GM23338 (cell line): ENCODE results near the gene TMEM209. TPM values are rescaled to one million over a fixed set of nuclear protein-coding genes. Genes with fewer than 3 reads are reported as not detected.

Source experiments
- ATAC-seq: fragments of 200-7000 bp; cut with Tn5 transposase; 3 replicates; pipeline ENCODE4 v1.9.1; 2020
- DNase-seq: peaks from one replicate; pipeline ENCODE4 v3.0.0-alpha.2; 2015; ENCODE audit warnings: low spot score
- H2AFZ ChIP-seq: fragments of 200-600 bp; sonication (generic); 2 replicates; pipeline ENCODE4 v1.8.0; 2016; ENCODE audit warnings: antibody characterized with exemption, mild to moderate bottlenecking, moderate library complexity
- H3F3A ChIP-seq: fragments of 200-600 bp; sonication (generic); replicated peaks from 2 replicates; pipeline ENCODE4 v1.8.0; 2017; ENCODE audit warnings: antibody characterized with exemption, mixed run types, low read depth
- H3K27ac ChIP-seq: fragments of 200-600 bp; sonication (generic); 2 replicates; pipeline ENCODE4 v1.6.1; 2016; ENCODE audit warnings: low read depth
- H3K27me3 ChIP-seq: fragments of 200-600 bp; sonication (generic); 2 replicates; pipeline ENCODE4 v1.8.0; 2016; ENCODE audit warnings: mild to moderate bottlenecking, mixed run types, moderate library complexity; ENCODE audit not compliant: insufficient read depth
- H3K36me3 ChIP-seq: fragments of 200-600 bp; sonication (generic); 2 replicates; pipeline ENCODE4 v1.8.0; 2016; ENCODE audit warnings: mild to moderate bottlenecking; ENCODE audit not compliant: insufficient read depth
- H3K4me1 ChIP-seq: fragments of 200-600 bp; sonication (generic); 2 replicates; pipeline ENCODE4 v1.8.0; 2016; ENCODE audit warnings: mild to moderate bottlenecking, moderate library complexity; ENCODE audit not compliant: insufficient read depth
- H3K4me2 ChIP-seq: fragments of 200-600 bp; sonication (generic); 2 replicates; pipeline ENCODE4 v1.7.1; 2017; ENCODE audit warnings: mixed run types
- H3K4me3 ChIP-seq: fragments of 200-600 bp; sonication (generic); 2 replicates; pipeline ENCODE4 v1.6.1; 2016; ENCODE audit warnings: mixed run types
- H3K79me2 ChIP-seq: fragments of 200-600 bp; sonication (generic); replicated peaks from 2 replicates; pipeline ENCODE4 v1.8.0; 2017; ENCODE audit warnings: mild to moderate bottlenecking; ENCODE audit not compliant: insufficient read depth
- H3K9me2 ChIP-seq: fragments of 200-600 bp; sonication (generic); 2 replicates; pipeline ENCODE4 v1.8.0; 2017; ENCODE audit not compliant: insufficient read depth
- H4K20me1 ChIP-seq: fragments of 200-600 bp; sonication (generic); replicated peaks from 2 replicates; pipeline ENCODE4 v1.8.0; 2017; ENCODE audit warnings: mild to moderate bottlenecking; ENCODE audit not compliant: insufficient read depth
- H3K27ac Mint-ChIP-seq: 2 replicates; pipeline ENCODE4 v1.8.0; 2020; ENCODE audit warnings: inconsistent platforms, mild to moderate bottlenecking, moderate library complexity, mixed read lengths
- H3K27me3 Mint-ChIP-seq: 3 replicates; pipeline ENCODE4 v1.8.0; 2022; ENCODE audit warnings: low read depth, mild to moderate bottlenecking, moderate library complexity, mixed read lengths, inconsistent platforms; ENCODE audit not compliant: insufficient read depth, poor library complexity
- H3K36me3 Mint-ChIP-seq: 3 replicates; pipeline ENCODE4 v1.8.0; 2021; ENCODE audit warnings: low read depth, mild to moderate bottlenecking, inconsistent platforms, moderate library complexity, mixed read lengths
- H3K4me1 Mint-ChIP-seq: 3 replicates; pipeline ENCODE4 v1.8.0; 2020; ENCODE audit warnings: mild to moderate bottlenecking, inconsistent platforms, mixed read lengths
- H3K4me3 Mint-ChIP-seq: 3 replicates; pipeline ENCODE4 v1.8.0; 2021; ENCODE audit warnings: moderate library complexity, mild to moderate bottlenecking, inconsistent platforms, mixed read lengths
- H3K9me3 Mint-ChIP-seq: 3 replicates; pipeline ENCODE4 v1.8.0; 2020; ENCODE audit warnings: moderate library complexity, mild to moderate bottlenecking, inconsistent platforms, mixed read lengths
- CREB1 ChIP-seq: fragments of 250-450 bp; sonication (Bioruptor Pico); IDR thresholded peaks from 2 replicates; pipeline ENCODE4 v1.5.0; 2020; ENCODE audit warnings: low read depth, mild to moderate bottlenecking, moderate library complexity
- EZH2 ChIP-seq: fragments of 200-600 bp; sonication (generic); IDR thresholded peaks from one replicate; pipeline ENCODE4 v1.8.0; 2017; ENCODE audit warnings: antibody characterized with exemption, mild to moderate bottlenecking, low read depth; ENCODE audit not compliant: unreplicated experiment
- EZH2phosphoT487 ChIP-seq: fragments of 200-600 bp; sonication (generic); IDR thresholded peaks from one replicate; pipeline ENCODE4 v1.8.1; 2018; ENCODE audit warnings: antibody characterized with exemption; ENCODE audit not compliant: unreplicated experiment
- JUNB ChIP-seq: IDR thresholded peaks from one replicate; pipeline ENCODE4 v1.6.1; 2016; ENCODE audit warnings: antibody characterized with exemption; ENCODE audit not compliant: unreplicated experiment
- NANOG ChIP-seq: IDR thresholded peaks from 2 replicates; pipeline ENCODE4 v1.6.1; 2016; ENCODE audit warnings: antibody characterized with exemption, borderline replicate concordance
- POLR2AphosphoS5 ChIP-seq: IDR thresholded peaks from 2 replicates; pipeline ENCODE4 v1.6.1; 2016; ENCODE audit warnings: antibody characterized with exemption, low read depth
- STAT1 ChIP-seq: IDR thresholded peaks from one replicate; pipeline ENCODE4 v1.6.1; 2016; ENCODE audit warnings: antibody characterized with exemption; ENCODE audit not compliant: unreplicated experiment
- ZNF114 ChIP-seq: fragments of 250-450 bp; sonication (Bioruptor Pico); IDR thresholded peaks from 2 replicates; pipeline ENCODE4 v1.5.0; 2020; ENCODE audit warnings: mild to moderate bottlenecking, moderate library complexity
- ZNF331 ChIP-seq: fragments of 250-450 bp; sonication (Bioruptor Pico); IDR thresholded peaks from 2 replicates; pipeline ENCODE4 v1.5.0; 2020; ENCODE audit warnings: low read depth, mild to moderate bottlenecking, moderate library complexity
- polyA plus RNA-seq: library from polyadenylated mRNA; unstranded; fragments of >200 nt; fragmentation: Nextera tagmentation; extraction: Ambion mirVana; gene quantifications from 2 replicates; pipeline ENCODE4 v1.2.1, GENCODE V29; 2016
- total RNA-seq: library from RNA; depleted of rRNA; stranded (reverse); fragments of >200 nt; shearing (Covaris generic); gene quantifications from 2 replicates; pipeline ENCODE4 v1.2.3, GENCODE V29; 2014
- TF ChIP-seq, protein P1 (sequence below): IDR thresholded peaks from one replicate; pipeline ENCODE4 v1.6.1; 2018; ENCODE audit warnings: antibody characterized with exemption; ENCODE audit not compliant: unreplicated experiment
- TF ChIP-seq, protein P2 (sequence below): IDR thresholded peaks from 2 replicates; pipeline ENCODE4 v1.6.1; 2016; ENCODE audit warnings: antibody characterized with exemption
- TF ChIP-seq, protein P3 (sequence below): fragments of 250-450 bp; sonication (Bioruptor Pico); IDR thresholded peaks from 2 replicates; pipeline ENCODE4 v1.5.0; 2020; ENCODE audit warnings: mild to moderate bottlenecking, moderate library complexity
- TF ChIP-seq, protein P4 (sequence below), 2 experiments: fragments of 200-600 bp in 1 of 2; sonication (generic) in 1 of 2; conservative IDR thresholded peaks; 2 replicates each; pipeline versions ENCODE4 v1.5.1 to v1.6.1; 2016 to 2017; ENCODE audit warnings: antibody characterized with exemption in 2 of 2, low read depth in 2 of 2, mild to moderate bottlenecking in 2 of 2, moderate library complexity in 1 of 2

TMEM209 gene
- total and polyA plus RNA-seq, 2 experiments from 2014 or later, result 18.6 to 26.2 TPM

DNA sequence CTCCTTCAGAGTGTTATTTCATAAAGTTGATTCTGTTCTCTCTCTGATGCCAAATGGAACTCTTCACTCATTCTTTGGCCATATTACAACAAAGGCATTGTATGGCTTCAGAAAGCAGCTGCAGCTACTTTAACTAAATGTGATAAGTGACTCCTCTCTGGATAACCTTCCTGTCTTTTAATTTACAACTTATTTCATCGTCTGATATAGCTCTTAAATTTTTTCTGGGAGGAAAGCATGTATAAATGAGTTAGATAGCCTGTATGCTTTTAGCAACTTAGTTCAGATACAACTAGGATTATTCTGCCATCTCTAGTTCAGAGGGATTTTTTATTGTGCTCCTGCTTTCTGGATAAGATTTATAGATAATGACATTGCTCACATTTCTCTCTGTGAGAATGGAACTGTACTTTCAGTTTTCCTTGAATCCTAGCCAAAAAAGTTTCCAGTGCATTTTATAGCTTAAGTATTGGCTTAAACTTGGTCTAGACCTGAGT lies 77.3 kb downstream of the TMEM209 start:
- no peaks in the 10 kb centered on the region; the same call in none of the 2 replicates for H4K20me1 ChIP-seq
- ATAC-seq (no peak), DNase-seq (no peak)
- no peaks in the 10 kb centered on the region for H3K9me2 ChIP-seq
- Mint-ChIP-seq H3K4me3 (no peak overlapping the region), H3K27me3 (no peaks in the 10 kb centered on the region), H3K36me3 (peaks cover 20% of the 10 kb centered on the region; the same call in 2 of the 3 replicates), H3K9me3 (no peaks in the 10 kb centered on the region), H3K27ac (no peak overlapping the region), H3K4me1 (peaks cover 5% of the 10 kb centered on the region; the same call in 2 of the 3 replicates)
- no peaks in the 10 kb centered on the region for H3K4me1 ChIP-seq
- no peak for TF ChIP-seq POLR2AphosphoS5
- TF ChIP-seq, protein P1, sequence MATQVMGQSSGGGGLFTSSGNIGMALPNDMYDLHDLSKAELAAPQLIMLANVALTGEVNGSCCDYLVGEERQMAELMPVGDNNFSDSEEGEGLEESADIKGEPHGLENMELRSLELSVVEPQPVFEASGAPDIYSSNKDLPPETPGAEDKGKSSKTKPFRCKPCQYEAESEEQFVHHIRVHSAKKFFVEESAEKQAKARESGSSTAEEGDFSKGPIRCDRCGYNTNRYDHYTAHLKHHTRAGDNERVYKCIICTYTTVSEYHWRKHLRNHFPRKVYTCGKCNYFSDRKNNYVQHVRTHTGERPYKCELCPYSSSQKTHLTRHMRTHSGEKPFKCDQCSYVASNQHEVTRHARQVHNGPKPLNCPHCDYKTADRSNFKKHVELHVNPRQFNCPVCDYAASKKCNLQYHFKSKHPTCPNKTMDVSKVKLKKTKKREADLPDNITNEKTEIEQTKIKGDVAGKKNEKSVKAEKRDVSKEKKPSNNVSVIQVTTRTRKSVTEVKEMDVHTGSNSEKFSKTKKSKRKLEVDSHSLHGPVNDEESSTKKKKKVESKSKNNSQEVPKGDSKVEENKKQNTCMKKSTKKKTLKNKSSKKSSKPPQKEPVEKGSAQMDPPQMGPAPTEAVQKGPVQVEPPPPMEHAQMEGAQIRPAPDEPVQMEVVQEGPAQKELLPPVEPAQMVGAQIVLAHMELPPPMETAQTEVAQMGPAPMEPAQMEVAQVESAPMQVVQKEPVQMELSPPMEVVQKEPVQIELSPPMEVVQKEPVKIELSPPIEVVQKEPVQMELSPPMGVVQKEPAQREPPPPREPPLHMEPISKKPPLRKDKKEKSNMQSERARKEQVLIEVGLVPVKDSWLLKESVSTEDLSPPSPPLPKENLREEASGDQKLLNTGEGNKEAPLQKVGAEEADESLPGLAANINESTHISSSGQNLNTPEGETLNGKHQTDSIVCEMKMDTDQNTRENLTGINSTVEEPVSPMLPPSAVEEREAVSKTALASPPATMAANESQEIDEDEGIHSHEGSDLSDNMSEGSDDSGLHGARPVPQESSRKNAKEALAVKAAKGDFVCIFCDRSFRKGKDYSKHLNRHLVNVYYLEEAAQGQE, result no peak
- TF ChIP-seq CREB1 (CRISPR knock-in tag), result no peak
- no peak for TF ChIP-seq ZNF114 (CRISPR knock-in tag)
- no peak for TF ChIP-seq EZH2phosphoT487
- TF ChIP-seq ZNF331, result no peak
- no peak for TF ChIP-seq EZH2
- TF ChIP-seq, protein P2, sequence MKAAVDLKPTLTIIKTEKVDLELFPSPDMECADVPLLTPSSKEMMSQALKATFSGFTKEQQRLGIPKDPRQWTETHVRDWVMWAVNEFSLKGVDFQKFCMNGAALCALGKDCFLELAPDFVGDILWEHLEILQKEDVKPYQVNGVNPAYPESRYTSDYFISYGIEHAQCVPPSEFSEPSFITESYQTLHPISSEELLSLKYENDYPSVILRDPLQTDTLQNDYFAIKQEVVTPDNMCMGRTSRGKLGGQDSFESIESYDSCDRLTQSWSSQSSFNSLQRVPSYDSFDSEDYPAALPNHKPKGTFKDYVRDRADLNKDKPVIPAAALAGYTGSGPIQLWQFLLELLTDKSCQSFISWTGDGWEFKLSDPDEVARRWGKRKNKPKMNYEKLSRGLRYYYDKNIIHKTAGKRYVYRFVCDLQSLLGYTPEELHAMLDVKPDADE, result no peak
- TF ChIP-seq, protein P3, sequence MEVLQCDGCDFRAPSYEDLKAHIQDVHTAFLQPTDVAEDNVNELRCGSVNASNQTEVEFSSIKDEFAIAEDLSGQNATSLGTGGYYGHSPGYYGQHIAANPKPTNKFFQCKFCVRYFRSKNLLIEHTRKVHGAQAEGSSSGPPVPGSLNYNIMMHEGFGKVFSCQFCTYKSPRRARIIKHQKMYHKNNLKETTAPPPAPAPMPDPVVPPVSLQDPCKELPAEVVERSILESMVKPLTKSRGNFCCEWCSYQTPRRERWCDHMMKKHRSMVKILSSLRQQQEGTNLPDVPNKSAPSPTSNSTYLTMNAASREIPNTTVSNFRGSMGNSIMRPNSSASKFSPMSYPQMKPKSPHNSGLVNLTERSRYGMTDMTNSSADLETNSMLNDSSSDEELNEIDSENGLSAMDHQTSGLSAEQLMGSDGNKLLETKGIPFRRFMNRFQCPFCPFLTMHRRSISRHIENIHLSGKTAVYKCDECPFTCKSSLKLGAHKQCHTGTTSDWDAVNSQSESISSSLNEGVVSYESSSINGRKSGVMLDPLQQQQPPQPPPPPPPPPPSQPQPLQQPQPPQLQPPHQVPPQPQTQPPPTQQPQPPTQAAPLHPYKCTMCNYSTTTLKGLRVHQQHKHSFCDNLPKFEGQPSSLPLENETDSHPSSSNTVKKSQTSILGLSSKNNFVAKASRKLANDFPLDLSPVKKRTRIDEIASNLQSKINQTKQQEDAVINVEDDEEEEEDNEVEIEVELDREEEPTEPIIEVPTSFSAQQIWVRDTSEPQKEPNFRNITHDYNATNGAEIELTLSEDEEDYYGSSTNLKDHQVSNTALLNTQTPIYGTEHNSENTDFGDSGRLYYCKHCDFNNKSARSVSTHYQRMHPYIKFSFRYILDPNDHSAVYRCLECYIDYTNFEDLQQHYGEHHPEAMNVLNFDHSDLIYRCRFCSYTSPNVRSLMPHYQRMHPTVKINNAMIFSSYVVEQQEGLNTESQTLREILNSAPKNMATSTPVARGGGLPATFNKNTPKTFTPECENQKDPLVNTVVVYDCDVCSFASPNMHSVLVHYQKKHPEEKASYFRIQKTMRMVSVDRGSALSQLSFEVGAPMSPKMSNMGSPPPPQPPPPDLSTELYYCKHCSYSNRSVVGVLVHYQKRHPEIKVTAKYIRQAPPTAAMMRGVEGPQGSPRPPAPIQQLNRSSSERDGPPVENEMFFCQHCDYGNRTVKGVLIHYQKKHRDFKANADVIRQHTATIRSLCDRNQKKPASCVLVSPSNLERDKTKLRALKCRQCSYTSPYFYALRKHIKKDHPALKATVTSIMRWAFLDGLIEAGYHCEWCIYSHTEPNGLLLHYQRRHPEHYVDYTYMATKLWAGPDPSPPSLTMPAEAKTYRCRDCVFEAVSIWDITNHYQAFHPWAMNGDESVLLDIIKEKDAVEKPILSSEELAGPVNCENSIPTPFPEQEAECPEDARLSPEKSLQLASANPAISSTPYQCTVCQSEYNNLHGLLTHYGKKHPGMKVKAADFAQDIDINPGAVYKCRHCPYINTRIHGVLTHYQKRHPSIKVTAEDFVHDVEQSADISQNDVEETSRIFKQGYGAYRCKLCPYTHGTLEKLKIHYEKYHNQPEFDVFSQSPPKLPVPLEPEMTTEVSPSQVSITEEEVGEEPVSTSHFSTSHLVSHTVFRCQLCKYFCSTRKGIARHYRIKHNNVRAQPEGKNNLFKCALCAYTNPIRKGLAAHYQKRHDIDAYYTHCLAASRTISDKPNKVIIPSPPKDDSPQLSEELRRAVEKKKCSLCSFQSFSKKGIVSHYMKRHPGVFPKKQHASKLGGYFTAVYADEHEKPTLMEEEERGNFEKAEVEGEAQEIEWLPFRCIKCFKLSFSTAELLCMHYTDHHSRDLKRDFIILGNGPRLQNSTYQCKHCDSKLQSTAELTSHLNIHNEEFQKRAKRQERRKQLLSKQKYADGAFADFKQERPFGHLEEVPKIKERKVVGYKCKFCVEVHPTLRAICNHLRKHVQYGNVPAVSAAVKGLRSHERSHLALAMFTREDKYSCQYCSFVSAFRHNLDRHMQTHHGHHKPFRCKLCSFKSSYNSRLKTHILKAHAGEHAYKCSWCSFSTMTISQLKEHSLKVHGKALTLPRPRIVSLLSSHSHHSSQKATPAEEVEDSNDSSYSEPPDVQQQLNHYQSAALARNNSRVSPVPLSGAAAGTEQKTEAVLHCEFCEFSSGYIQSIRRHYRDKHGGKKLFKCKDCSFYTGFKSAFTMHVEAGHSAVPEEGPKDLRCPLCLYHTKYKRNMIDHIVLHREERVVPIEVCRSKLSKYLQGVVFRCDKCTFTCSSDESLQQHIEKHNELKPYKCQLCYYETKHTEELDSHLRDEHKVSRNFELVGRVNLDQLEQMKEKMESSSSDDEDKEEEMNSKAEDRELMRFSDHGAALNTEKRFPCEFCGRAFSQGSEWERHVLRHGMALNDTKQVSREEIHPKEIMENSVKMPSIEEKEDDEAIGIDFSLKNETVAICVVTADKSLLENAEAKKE (CRISPR knock-in tag), result no peak
- TF ChIP-seq STAT1, result no peak
- TF ChIP-seq, protein P4, sequence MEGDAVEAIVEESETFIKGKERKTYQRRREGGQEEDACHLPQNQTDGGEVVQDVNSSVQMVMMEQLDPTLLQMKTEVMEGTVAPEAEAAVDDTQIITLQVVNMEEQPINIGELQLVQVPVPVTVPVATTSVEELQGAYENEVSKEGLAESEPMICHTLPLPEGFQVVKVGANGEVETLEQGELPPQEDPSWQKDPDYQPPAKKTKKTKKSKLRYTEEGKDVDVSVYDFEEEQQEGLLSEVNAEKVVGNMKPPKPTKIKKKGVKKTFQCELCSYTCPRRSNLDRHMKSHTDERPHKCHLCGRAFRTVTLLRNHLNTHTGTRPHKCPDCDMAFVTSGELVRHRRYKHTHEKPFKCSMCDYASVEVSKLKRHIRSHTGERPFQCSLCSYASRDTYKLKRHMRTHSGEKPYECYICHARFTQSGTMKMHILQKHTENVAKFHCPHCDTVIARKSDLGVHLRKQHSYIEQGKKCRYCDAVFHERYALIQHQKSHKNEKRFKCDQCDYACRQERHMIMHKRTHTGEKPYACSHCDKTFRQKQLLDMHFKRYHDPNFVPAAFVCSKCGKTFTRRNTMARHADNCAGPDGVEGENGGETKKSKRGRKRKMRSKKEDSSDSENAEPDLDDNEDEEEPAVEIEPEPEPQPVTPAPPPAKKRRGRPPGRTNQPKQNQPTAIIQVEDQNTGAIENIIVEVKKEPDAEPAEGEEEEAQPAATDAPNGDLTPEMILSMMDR (conservative IDR thresholded peaks at IDR 0.05; ENCODE audit: low read depth in 2 of 2), result no peak
- TF ChIP-seq NANOG, result no peak
- no peak for TF ChIP-seq JUNB
- H2AFZ ChIP-seq, result no peak overlapping the region
- H3K79me2 ChIP-seq, result no peaks in the 10 kb centered on the region
- no peaks in the 10 kb centered on the region for H3K27me3 ChIP-seq
- H3K4me3 ChIP-seq, result no peak overlapping the region
- H3K36me3 ChIP-seq, result peaks cover 4% of the 10 kb centered on the region
- no peak overlapping the region for H3K27ac ChIP-seq
- H3K4me2 ChIP-seq, result no peak overlapping the region
- no peaks in the 10 kb centered on the region for H3F3A ChIP-seq
